Endothelial cell of umbilical vein (primary cell): Measurements from ENCODE around the gene UTS2.

Experiments
- POLR2A ChIP-seq: IDR thresholded peaks from 2 replicates; pipeline ENCODE4 v1.6.1; 2012; ENCODE audit warnings: low read depth, mild to moderate bottlenecking, control low read depth, low read length
- POLR2AphosphoS5 ChIP-seq: IDR thresholded peaks from 2 replicates; pipeline ENCODE4 v1.6.1; 2012; ENCODE audit warnings: low read depth, mild to moderate bottlenecking, control low read depth, low read length, moderate library complexity; ENCODE audit not compliant: insufficient read depth
- TF ChIP-seq, protein P1 (sequence below), 2 donors: IDR thresholded peaks; 1 replicate in 1 of 2; 2 replicates in 1 of 2; pipeline ENCODE4 v1.5.1; 2011; ENCODE audit warnings: low read length in 2 of 2, mild to moderate bottlenecking in 2 of 2, moderate library complexity in 2 of 2, control low read depth in 1 of 2, inconsistent platforms in 1 of 2, low read depth in 1 of 2; ENCODE audit not compliant: insufficient read depth in 1 of 2; ENCODE audit errors: extremely low read depth in 1 of 2
- TF ChIP-seq, protein P2 (sequence below): IDR thresholded peaks from 2 replicates; pipeline ENCODE4 v1.6.1; 2011; ENCODE audit not compliant: insufficient read depth, insufficient read length

DNA sequence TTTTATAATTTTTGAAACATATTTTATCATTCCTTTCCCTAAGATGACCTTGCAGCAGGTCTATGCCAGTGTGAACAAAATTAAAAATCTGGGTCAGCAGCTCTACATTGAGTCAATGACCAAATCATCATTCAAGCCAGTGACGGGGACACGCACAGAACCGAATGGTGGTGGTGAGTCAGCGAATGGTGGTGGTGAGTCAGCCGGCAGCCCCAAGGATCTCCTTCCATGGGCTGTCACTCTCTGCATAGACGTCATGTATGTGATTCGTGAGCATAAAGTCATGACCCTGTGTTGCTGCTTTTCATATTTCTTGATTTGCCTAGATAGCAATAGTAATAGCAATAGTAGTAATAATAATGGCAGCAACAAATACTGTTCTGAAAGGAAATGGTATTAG lies 42.5 kb downstream of the UTS2 start:
- TF ChIP-seq, protein P1, sequence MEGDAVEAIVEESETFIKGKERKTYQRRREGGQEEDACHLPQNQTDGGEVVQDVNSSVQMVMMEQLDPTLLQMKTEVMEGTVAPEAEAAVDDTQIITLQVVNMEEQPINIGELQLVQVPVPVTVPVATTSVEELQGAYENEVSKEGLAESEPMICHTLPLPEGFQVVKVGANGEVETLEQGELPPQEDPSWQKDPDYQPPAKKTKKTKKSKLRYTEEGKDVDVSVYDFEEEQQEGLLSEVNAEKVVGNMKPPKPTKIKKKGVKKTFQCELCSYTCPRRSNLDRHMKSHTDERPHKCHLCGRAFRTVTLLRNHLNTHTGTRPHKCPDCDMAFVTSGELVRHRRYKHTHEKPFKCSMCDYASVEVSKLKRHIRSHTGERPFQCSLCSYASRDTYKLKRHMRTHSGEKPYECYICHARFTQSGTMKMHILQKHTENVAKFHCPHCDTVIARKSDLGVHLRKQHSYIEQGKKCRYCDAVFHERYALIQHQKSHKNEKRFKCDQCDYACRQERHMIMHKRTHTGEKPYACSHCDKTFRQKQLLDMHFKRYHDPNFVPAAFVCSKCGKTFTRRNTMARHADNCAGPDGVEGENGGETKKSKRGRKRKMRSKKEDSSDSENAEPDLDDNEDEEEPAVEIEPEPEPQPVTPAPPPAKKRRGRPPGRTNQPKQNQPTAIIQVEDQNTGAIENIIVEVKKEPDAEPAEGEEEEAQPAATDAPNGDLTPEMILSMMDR (IDR thresholded peaks at IDR 0.05; ENCODE audit: extremely low read depth in 1 of 2, insufficient read depth in 1 of 2, low read depth in 1 of 2, low read length in 2 of 2): no peak
- TF ChIP-seq POLR2AphosphoS5 (no peak), POLR2A (no peak)
- TF ChIP-seq, protein P2, sequence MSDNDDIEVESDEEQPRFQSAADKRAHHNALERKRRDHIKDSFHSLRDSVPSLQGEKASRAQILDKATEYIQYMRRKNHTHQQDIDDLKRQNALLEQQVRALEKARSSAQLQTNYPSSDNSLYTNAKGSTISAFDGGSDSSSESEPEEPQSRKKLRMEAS: no peak
